GM21528 (cell line): ENCODE results near the gene SDCCAG8.
A peak's percentile ranks its signal among the peaks of the same experiment; 100 is the strongest.
"Not testable (repeated sequence)": the region's sequence is repeated elsewhere in the genome, so short reads cannot be mapped to it uniquely, and the experiment has no call there.

ENCODE experiments used
- ATAC-seq: cut with Tn5 transposase; IDR thresholded peaks from one replicate; pipeline ENCODE4 v1.9.1; 2021; ENCODE audit warnings: mild to moderate bottlenecking, moderate library complexity; ENCODE audit not compliant: unreplicated experiment, low FRiP score

SDCCAG8 gene

GRCh38 chr1:243255791-243256512 is at the start of gene SDCCAG8:
TSS of gene SDCCAG8 (plus strand) at chr1:243256041. CDS start at chr1:243256174, 133 bp downstream.
- peak; percentile 84 for ATAC-seq

- not testable (repeated sequence) for ATAC-seq
Measured at GRCh38 chr1:243211984-243212383, 43.9 kb upstream of the SDCCAG8 start.

- no peak for ATAC-seq
Measured at GRCh38 chr1:243213045-243213787, 42.6 kb upstream of the SDCCAG8 start.

DNA sequence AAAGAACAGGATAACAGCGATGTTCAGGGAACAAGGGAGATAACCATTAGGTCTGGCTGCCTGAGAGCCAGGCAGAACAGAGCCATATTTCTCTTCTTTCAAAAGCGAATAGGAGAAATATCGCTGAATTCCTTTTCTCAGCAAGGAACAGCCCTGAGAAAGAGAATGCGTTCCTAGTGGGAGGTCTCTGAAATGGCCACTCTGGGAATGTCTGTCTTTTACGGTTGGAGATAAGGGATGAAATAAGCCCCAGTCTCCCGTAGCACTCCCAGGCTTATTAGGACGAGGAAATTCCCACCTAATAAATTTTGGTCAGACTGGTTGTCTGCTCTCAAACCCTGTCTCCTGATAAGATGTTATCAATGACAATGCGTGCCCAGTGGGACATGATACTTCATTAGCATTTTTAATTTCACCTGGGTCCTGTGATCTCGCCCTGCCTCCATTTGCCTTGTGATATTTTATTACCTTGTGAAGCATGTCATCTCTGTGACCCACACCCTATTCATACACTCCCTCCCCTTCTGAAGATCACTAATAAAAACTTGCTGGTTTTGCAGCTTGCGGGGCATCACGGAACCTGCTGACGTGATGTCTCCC is 40.5 kb upstream of the SDCCAG8 start:
- ATAC-seq: not testable (repeated sequence)

- ATAC-seq: no peak
Measured at GRCh38 chr1:243216741-243217140, 39.1 kb upstream of the SDCCAG8 start.

DNA sequence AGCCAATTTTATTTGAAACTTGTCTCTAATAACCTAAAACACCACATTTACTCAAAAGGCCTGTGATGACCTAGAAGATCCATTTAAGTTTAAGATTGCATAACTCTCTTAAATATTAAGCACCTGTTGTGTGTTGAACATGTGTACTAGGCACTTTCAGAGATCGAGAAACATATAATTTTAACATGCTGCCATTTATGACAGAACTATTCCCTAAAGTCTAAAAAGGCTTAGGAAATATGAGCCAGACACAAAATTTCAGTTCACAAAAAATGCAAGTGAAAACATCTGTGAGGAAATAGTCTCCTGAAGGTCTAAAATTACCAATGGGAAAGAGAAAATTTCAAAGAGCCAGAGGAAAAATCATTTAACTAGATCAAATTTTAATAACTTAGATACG is 38.5 kb upstream of the SDCCAG8 start:
- no peak for ATAC-seq

- ATAC-seq: no peak
Measured at GRCh38 chr1:243218059-243218458, 37.8 kb upstream of the SDCCAG8 start.

- no peak for ATAC-seq
Measured at GRCh38 chr1:243227622-243228021, 28.2 kb upstream of the SDCCAG8 start.

DNA sequence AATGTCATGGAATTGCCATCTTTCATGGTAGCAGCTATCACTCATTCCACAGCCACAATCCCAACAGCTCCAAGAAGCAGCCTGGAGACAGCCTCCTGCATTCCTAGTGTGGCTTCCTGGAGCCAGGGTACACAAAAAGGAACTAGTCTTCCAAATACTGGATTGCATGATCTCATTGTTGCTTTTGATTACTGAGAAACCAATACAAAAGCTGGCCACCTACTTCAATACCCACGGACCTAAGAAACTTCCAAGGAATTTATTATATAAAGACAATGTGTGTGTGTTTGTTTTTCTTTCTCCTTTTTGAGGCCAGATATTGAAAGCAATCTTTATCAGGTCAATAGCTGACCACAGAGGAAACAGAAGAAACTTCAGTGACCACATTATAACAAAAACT is 26.3 kb upstream of the SDCCAG8 start:
- ATAC-seq: no peak

GRCh38 chr1:243230914-243231313 is 24.9 kb upstream of the SDCCAG8 start:
- ATAC-seq: no peak

DNA sequence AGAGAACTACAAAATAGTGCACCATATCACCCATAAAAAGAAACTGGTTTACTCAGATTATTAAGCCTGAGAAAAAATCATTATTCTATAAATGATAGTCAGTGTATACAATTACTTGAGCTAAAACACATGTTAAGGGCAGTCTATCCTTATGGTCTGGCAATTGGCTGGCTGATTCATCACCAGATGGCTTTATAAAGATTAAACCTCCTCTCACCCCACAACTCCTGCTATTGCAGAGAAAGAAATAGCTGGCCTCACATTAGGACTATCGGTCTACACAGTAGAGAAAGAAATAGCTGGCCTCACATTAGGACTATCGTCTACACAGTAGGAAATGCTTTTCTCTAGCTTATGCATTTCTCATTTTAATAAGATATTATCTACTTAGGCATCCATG is 21.9 kb upstream of the SDCCAG8 start:
- ATAC-seq: no peak

DNA sequence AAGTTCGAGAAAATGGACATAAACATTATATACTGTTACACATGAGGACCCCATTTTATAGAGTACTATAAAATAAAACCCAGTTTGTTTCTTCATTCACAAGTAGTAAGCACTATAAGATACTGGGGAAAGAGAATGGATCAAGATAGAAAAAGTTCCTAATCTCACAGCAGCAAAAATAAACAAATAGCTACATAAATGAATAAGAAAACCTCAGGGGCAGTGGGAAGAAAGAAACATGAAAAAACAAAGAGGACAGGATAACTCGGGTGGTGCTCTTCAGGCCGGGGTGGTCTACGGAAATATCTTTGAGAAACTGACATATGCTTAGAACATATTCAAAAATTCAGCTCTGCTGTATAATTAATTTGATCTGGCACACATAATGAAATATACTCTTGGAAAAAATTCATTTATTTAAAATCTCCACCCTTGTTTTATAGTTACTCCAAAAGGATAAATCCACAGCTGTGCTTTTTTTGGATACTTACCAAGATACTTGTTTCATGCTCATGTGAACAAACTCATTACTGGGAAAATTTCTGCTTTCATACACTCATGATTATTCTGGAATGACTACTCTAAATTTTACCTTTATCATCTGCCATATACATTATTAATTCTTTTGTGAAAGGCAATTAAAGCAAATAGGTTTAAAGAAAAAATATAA is 20.7 kb upstream of the SDCCAG8 start:
- ATAC-seq: no peak

DNA sequence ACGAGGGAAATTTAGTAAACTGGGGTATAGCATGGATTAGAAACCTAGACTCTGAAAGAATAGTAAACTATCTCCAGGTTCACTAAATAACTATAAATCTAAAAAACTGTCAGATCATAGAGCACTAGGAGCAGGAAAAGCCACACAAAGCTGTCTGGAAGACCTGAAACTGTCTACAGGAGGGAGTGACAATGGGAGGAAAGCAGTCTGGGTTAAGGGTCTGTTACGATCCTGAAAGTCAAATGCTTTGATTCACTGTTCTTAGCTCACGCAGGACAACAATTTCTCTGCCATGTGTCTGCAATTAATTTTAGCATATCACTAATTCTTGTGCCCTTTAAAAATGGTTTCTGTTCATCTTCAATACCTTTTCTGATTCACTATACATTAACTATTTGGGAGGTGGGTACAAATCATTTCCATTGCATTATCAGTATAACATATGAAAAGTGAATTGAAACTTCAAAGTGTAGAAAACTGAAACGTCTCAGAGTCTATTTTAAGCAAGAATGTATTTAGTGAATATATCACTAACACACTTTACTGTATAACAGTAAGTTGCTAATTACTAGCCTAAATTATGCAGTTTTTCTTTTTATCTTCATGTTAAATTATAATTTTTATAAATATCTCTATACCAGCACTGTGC is 19.1 kb upstream of the SDCCAG8 start:
- ATAC-seq: peak; percentile 77

GRCh38 chr1:243244432-243244841 is 11.4 kb upstream of the SDCCAG8 start:
- no peak for ATAC-seq

DNA sequence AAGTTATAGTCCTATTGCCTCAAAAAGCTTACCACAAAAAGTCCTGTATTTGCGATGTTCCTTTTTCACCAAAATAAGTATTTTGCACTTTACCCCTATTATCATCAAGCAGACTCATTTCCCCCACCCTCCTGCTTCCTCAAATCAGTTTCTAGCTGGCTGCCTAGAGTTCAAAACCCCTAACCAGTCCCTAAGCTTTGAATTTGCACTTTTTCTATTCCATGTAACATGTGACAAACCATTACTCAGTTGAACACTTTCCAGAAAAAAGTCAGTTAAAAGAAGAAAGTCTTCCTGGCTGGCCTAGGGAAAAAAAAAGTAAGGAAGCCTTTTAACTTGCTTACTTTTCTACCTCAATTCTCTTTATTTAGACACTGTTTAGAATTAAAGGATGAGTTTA is 8.9 kb upstream of the SDCCAG8 start:
- ATAC-seq: no peak

GRCh38 chr1:243247901-243248300 is 7.9 kb upstream of the SDCCAG8 start:
- no peak for ATAC-seq

- no peak for ATAC-seq
Measured at GRCh38 chr1:243249214-243249613, 6.6 kb upstream of the SDCCAG8 start.

GRCh38 chr1:243250102-243250501 is 5.7 kb upstream of the SDCCAG8 start:
- no peak for ATAC-seq

DNA sequence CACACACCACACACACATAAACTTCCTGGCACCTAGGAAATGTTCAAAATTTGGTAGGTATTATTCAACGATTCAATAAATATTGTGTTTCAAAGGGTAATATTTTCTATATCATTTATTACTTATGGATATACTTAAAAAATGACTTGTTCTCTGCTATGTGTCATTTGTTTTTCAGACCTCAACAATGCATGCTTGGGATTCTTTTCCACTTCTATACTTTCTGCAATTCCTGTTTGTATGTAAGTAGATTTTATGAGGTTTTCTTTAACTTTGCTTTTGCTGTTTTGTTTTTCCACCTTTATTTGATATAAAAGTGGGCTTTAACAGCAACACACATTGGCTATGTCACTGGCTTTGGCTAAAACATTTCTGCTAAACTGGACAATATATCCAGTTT is 4.3 kb upstream of the SDCCAG8 start:
- ATAC-seq: no peak

DNA sequence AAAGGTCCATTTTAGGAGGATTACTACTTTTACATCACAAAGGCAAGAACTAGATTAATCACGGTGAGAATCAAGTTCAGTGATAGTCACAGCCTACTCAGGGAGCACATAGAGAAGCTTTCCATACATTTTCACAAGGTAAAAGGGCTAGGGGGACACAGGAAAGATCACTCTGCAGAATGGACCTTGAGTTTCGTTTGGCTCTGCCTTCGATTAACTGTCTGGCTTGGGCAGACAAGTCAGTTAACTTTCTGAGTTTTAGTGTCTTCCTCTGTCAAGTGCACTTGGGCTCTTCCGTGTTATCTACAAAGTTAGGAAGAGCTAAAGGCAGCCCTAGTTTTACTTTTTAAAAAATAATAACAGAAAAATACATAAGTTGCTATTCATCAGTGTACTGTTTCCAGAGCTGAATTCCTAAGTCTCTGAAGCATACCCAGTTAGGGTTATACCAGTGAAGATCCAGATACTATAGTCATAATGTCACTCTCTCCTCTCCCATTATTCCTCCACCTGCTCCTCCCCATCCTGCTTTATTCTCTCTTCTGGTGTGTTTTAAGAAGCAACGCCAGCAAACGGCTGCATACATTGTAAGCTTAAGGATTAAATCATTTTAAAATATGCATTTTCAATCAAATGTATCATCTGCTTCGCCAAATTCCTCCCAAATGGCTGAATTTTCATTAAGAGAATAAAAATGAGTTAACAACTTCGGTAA is 2.5 kb upstream of the SDCCAG8 start:
- no peak for ATAC-seq
